Measurements from ENCODE around the gene TFEB.

TFEB gene

GRCh38 chr6:41735427-41736185 is at the start of gene TFEB:
Gene TFEB, minus strand, starts transcription at chr6:41735608. Its CDS starts 44,395 bp downstream, at chr6:41691213.
- Mint-ChIP-seq H3K27me3 (no peaks in the 10 kb centered on the region), H3K4me1 (peaks cover 36% of the 10 kb centered on the region), H3K4me3 (peak within 1 kb of the TSS; percentile 81 to 85), H3K9me3 (no peaks in the 10 kb centered on the region), H3K27ac (peak within 1 kb of the TSS in 1 of 2 donors; percentile 34)
- ATAC-seq (peak; percentile 54), DNase-seq (peak; percentile 94 to 97)

GRCh38 chr6:41784581-41785171 is 49.3 kb upstream of the TFEB start:
- DNase-seq, result no peak
- ATAC-seq, result no peak
- Mint-ChIP-seq H3K4me1 (peaks cover 30% of the 10 kb centered on the region), H3K27me3 (peaks cover 10% of the 10 kb centered on the region), H3K4me3 (no peak overlapping the region), H3K27ac (no peak overlapping the region), H3K9me3 (no peaks in the 10 kb centered on the region)

DNA sequence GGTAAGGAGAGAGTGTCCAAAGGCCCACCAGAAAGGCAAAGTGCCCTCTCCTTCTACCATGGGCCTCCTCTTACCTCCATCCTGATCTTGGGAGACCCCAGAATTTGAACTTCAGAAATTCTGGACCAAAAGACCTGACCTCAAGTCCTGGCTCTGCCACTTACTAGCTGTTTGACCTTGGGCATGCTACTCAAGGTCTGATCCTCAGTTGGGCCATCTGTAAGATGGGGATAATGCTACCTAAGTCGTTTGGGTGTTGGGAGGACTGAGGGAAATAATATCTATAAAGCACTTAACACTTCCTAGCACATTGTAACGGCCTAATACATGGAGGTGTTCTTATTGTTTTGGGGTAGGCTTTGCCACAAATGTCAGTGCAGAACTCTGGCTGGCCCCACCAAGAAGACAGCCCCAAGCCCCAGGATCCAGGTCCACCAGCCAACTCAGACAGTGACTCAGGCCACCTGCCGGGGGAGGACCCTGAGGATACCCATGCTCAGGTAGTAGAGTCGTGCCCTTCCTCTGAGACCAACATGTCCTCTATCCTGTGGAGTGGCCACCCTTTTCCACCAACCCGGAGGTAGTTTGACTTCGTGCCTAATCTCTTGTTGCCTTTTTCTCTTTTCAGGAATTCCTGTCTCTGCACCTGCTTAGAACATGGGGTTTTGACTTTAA is 47.8 kb upstream of the TFEB start:
- peaks cover 10% of the 10 kb centered on the region for H3K27me3 Mint-ChIP-seq
- DNase-seq (no peak), ATAC-seq (no peak)
- H3K9me3 Mint-ChIP-seq, result no peaks in the 10 kb centered on the region
- no peak overlapping the region for H3K4me3 Mint-ChIP-seq
- H3K27ac Mint-ChIP-seq, result peak overlapping the region in 1 of 2 donors; percentile 0
- peaks cover 32% of the 10 kb centered on the region for H3K4me1 Mint-ChIP-seq

GRCh38 chr6:41781366-41781730 is 45.9 kb upstream of the TFEB start:
- DNase-seq (no peak), ATAC-seq (no peak)
- Mint-ChIP-seq H3K4me3 (peak overlapping the region; percentile 60 to 75), H3K9me3 (no peaks in the 10 kb centered on the region), H3K27ac (no peak overlapping the region), H3K27me3 (peaks cover 10% of the 10 kb centered on the region), H3K4me1 (peaks cover 33% of the 10 kb centered on the region)

GRCh38 chr6:41780551-41781365 is 45.4 kb upstream of the TFEB start, which contains the start of gene PRICKLE4:
Gene PRICKLE4, plus strand, starts transcription at chr6:41780782. Its CDS starts 2,692 bp downstream, at chr6:41783474.
- Mint-ChIP-seq H3K4me3 (peak within 1 kb of the TSS; percentile 92 to 94), H3K27me3 (peaks cover 10% of the 10 kb centered on the region), H3K4me1 (peaks cover 27% of the 10 kb centered on the region), H3K9me3 (no peaks in the 10 kb centered on the region), H3K27ac (peak within 1 kb of the TSS; percentile 52 to 78)
- ATAC-seq (no peak), DNase-seq (no peak)

GRCh38 chr6:41779788-41780550 is 44.6 kb upstream of the TFEB start, which contains the start of gene FRS3:
Gene FRS3, minus strand, starts transcription at chr6:41779900. Its CDS starts 2,913 bp downstream, at chr6:41776987.
- Mint-ChIP-seq H3K9me3 (no peaks in the 10 kb centered on the region), H3K4me1 (peaks cover 25% of the 10 kb centered on the region), H3K27me3 (peaks cover 10% of the 10 kb centered on the region)

GRCh38 chr6:41779336-41779735 is 43.9 kb upstream of the TFEB start:
- H3K4me3 Mint-ChIP-seq, result peak overlapping the region; percentile 86
- peak overlapping the region; percentile 57 to 94 for H3K27ac Mint-ChIP-seq
- no peak for DNase-seq
- H3K9me3 Mint-ChIP-seq, result no peaks in the 10 kb centered on the region
- peaks cover 10% of the 10 kb centered on the region for H3K27me3 Mint-ChIP-seq
- ATAC-seq, result no peak
- peaks cover 25% of the 10 kb centered on the region for H3K4me1 Mint-ChIP-seq

More at GRCh38 chr6:41779788-41780550, 44.6 kb upstream of the TFEB start, which contains the start of gene FRS3:
- peak within 1 kb of the TSS; percentile 92 to 94 for H3K4me3 Mint-ChIP-seq
- peak within 1 kb of the TSS; percentile 57 to 94 for H3K27ac Mint-ChIP-seq
- ATAC-seq (peak; percentile 95), DNase-seq (peak; percentile 99)

DNA sequence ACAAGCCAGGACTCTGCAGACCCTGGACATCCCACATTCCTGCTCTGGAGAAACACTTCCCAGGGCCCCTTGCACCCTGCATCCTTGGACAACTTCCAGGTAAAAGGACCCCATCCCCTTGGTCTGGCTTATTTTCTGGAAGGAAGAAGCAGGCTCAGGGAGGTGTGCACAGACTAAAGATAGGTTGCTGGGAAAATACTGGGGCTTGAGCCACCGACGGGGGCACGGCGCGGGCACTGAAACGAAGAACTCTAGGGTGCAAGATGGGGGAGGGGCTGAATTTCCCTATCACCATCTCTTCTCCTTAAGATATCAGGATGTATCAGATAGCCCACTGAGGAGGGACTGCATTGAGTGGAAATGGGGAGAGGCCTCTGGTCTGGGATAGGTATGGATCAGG is 43.5 kb upstream of the TFEB start:
- no peak for ATAC-seq
- Mint-ChIP-seq H3K27ac (peak overlapping the region; percentile 57 to 82), H3K4me1 (peaks cover 25% of the 10 kb centered on the region), H3K4me3 (peak overlapping the region; percentile 86), H3K9me3 (no peaks in the 10 kb centered on the region), H3K27me3 (peaks cover 10% of the 10 kb centered on the region)
- no peak for DNase-seq

GRCh38 chr6:41777551-41778285 is 42.3 kb upstream of the TFEB start:
- no peaks in the 10 kb centered on the region for H3K9me3 Mint-ChIP-seq
- ATAC-seq, result no peak
- H3K27ac Mint-ChIP-seq, result no peak overlapping the region
- peaks cover 10% of the 10 kb centered on the region for H3K27me3 Mint-ChIP-seq
- H3K4me1 Mint-ChIP-seq, result peaks cover 25% of the 10 kb centered on the region
- H3K4me3 Mint-ChIP-seq, result no peak overlapping the region
- DNase-seq, result no peak

DNA sequence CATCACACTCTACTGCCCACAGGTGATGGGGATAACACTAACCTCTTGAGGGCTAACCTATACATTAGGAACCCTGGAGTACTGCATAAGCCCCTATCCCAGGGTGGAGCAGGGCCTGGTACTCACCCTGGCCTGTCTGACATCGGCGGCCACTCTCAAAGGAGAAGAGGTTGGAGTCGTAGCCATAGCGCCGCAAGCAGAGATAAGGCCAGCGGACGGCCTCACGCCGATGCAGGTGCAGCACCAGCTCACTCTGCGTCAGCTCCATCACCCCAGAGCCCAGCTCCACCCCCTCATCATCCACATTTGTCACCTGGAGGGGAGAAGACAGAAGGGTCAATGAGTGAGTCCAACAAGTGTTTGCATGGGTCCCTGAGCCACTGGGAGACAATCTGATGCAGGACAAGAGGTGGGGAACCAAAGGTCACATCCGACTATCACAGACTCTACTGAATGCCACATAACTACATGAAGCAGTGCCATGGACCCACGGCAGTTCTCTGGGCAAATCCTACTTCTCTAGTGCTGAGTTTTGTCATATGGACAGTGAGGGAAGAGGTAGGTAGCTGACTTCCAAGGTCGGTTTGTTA is 40.0 kb upstream of the TFEB start:
- DNase-seq, result no peak
- H3K27ac Mint-ChIP-seq, result no peak overlapping the region
- peaks cover 13% of the 10 kb centered on the region for H3K4me1 Mint-ChIP-seq
- ATAC-seq, result no peak
- H3K4me3 Mint-ChIP-seq, result no peak overlapping the region
- no peaks in the 10 kb centered on the region for H3K27me3 Mint-ChIP-seq
- no peaks in the 10 kb centered on the region for H3K9me3 Mint-ChIP-seq

DNA sequence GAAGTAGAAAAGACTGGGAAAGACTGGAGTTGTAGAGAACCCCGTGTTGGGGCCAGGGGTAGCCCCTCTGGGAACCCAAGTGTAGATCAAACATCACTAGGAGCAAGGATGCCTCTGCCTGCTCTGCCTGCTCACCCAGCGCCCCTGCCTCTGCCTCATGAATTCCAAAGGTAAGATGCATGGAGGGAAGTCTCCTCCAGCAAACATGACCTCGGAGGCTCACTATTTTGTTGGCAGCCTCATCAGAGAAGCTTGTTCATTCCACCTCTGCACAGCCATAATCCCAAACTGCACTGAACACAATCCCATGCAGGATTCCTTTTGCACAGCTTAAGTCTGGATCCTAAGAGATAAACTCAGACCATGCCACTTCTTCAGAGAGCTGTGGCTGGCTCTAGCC is 39.4 kb upstream of the TFEB start:
- H3K27ac Mint-ChIP-seq, result no peak overlapping the region
- H3K4me3 Mint-ChIP-seq, result no peak overlapping the region
- no peaks in the 10 kb centered on the region for H3K27me3 Mint-ChIP-seq
- no peaks in the 10 kb centered on the region for H3K9me3 Mint-ChIP-seq
- H3K4me1 Mint-ChIP-seq, result peaks cover 13% of the 10 kb centered on the region
- no peak for ATAC-seq
- no peak for DNase-seq

DNA sequence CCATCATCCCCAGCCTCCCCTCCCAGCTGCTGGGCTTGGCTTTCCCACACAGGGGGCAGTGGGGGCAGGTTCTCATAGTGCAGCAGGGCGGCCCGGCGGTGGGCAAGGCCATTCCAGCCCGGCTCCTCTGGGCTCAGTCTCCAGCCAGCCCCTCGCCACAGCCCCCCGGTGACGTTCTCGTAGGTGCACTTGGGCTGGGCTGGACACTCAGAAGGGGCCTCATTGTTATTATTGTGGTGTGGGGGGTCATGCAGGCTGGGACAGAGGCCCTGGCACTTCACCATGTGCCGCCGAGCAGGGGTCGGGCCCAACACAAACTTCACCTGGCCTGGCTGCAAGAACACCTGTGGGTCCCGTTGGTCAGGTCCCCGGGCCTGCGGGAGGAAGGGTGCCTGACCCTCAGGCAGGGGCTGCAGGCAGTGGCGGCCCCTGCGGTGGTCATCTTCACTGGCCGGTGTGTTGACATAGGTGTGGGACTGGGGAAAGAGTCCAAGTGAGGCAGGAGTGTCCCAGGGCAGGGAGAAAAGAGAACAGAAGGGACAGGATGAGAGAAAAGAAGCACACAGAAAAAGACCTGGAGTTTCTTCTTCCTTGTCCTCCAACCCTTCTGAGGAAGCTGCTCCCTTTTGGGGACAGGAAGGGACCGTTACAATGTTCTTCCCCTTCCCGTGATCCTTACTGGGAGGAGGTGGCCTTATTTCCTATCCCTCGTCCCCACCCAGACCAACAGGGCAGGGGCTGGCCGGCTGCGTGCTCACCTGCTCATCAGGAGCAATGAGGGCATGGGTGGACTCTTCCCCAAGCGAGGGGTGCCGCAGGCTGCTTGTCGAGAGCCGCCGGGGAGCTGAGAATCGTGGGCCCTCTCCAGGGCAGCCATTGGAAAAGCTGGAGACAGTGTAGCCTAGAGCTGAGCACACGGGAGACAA is 35.9 kb upstream of the TFEB start:
- ATAC-seq, result no peak
- H3K4me1 Mint-ChIP-seq, result peaks cover 17% of the 10 kb centered on the region
- no peak overlapping the region for H3K27ac Mint-ChIP-seq
- H3K4me3 Mint-ChIP-seq, result no peak overlapping the region
- no peaks in the 10 kb centered on the region for H3K9me3 Mint-ChIP-seq
- H3K27me3 Mint-ChIP-seq, result no peaks in the 10 kb centered on the region
- DNase-seq, result no peak

Measured in stimulated activated naive CD8-positive, alpha-beta T cell treated with anti-CD3 and anti-CD28 coated beads, Interleukin-15, amount 100 ng/mL, for 72 hours (primary cell).